SU-DHL-6 (cell line): Measurements from ENCODE around the gene SCCPDH.
"Not testable (repeated sequence)": the region's sequence is repeated elsewhere in the genome, so short reads cannot be mapped to it uniquely, and the experiment has no call there.

Experiments
- CTCF ChIP-seq: fragments of 200-600 bp; sonication (generic); IDR thresholded peaks from one replicate; pipeline ENCODE4 v1.5.1; 2017; ENCODE audit warnings: antibody characterized with exemption, mild to moderate bottlenecking, low read length, moderate library complexity; ENCODE audit not compliant: insufficient read depth, poor library complexity, severe bottlenecking
- EZH2phosphoT487 ChIP-seq: fragments of 200-600 bp; sonication (generic), shearing (Covaris generic); conservative IDR thresholded peaks from 2 replicates; pipeline ENCODE4 v1.6.1; 2018; ENCODE audit warnings: mild to moderate bottlenecking, antibody characterized with exemption, low read length, moderate library complexity, mixed read lengths

GRCh38 chr1:246719361-246719760 lies 4.8 kb upstream of the SCCPDH start:
- TF ChIP-seq CTCF, EZH2phosphoT487: not testable (repeated sequence)
